ENCODE data around the gene PDPK1.
"Not testable (repeated sequence)": the region's sequence is repeated elsewhere in the genome, so short reads cannot be mapped to it uniquely, and the experiment has no call there.

GRCh38 chr16:2557150-2557549 is 19.3 kb downstream of the PDPK1 start:
- TF ChIP-seq HNF4G (IDR thresholded peaks at IDR 0.05); CTCF (IDR thresholded peaks at IDR 0.05; ENCODE audit: low read depth, low read length, missing input control); NR2F2 (IDR thresholded peaks at IDR 0.05): not testable (repeated sequence)
